22Rv1 (cell line): Measurements from ENCODE around the gene PRXL2B.
"Not testable (repeated sequence)": the region's sequence is repeated elsewhere in the genome, so short reads cannot be mapped to it uniquely, and the experiment has no call there.

Experiments used
- H3K27ac ChIP-seq: fragments of 450-650 bp; 2 replicates; pipeline ENCODE4 v1.5.1; 2017
- CTCF ChIP-seq: fragments of 450-650 bp; IDR thresholded peaks from 2 replicates; pipeline ENCODE4 v1.5.1; 2017; ENCODE audit warnings: mild to moderate bottlenecking
- ZFX ChIP-seq: fragments of 450-650 bp; IDR thresholded peaks from 2 replicates; pipeline ENCODE4 v1.6.1; 2017; ENCODE audit warnings: antibody characterized with exemption, borderline replicate concordance

Gene PRXL2B

GRCh38 chr1:2570332-2570731 lies 16.2 kb upstream of the PRXL2B start:
- TF ChIP-seq CTCF (no peak), ZFX (no peak)

GRCh38 chr1:2571348-2571747 lies 15.2 kb upstream of the PRXL2B start:
- H3K27ac ChIP-seq: no peak overlapping the region
- TF ChIP-seq ZFX: no peak
- TF ChIP-seq CTCF: no peak

More at GRCh38 chr1:2570332-2570731, 16.2 kb upstream of the PRXL2B start:
- no peak overlapping the region for H3K27ac ChIP-seq

- TF ChIP-seq ZFX (no peak), CTCF (no peak)
- H3K27ac ChIP-seq: no peak overlapping the region
Measured at GRCh38 chr1:2573250-2573920, 13.2 kb upstream of the PRXL2B start.

GRCh38 chr1:2574350-2574749 lies 12.2 kb upstream of the PRXL2B start:
- TF ChIP-seq CTCF: no peak
- TF ChIP-seq ZFX: no peak
- H3K27ac ChIP-seq: no peak overlapping the region

- H3K27ac ChIP-seq: no peak overlapping the region
Measured at GRCh38 chr1:2575801-2576663, 10.5 kb upstream of the PRXL2B start.

GRCh38 chr1:2577565-2578075 lies 9.0 kb upstream of the PRXL2B start:
- H3K27ac ChIP-seq: not testable (repeated sequence)

More at GRCh38 chr1:2575801-2576663, 10.5 kb upstream of the PRXL2B start:
- TF ChIP-seq ZFX (no peak), CTCF (no peak)

GRCh38 chr1:2578758-2579118 lies 7.8 kb upstream of the PRXL2B start:
- H3K27ac ChIP-seq: no peak overlapping the region
- TF ChIP-seq CTCF: no peak
- no peak for TF ChIP-seq ZFX
